Stimulated activated CD4-positive, alpha-beta T cell treated with anti-CD3 and anti-CD28 coated beads, Interleukin-12 subunit alpha, Interleukin-12 subunit beta, amount 100 ng/mL, for 48 hours (primary cell): ENCODE results near the gene C2CD4A.

ENCODE experiments used
- DNase-seq, 3 donors: peaks; one replicate each; pipeline ENCODE4 v3.0.0-alpha.2; 2020; ENCODE audit warnings: low read depth in 2 of 3, low spot score in 1 of 3

The C2CD4A gene

DNA sequence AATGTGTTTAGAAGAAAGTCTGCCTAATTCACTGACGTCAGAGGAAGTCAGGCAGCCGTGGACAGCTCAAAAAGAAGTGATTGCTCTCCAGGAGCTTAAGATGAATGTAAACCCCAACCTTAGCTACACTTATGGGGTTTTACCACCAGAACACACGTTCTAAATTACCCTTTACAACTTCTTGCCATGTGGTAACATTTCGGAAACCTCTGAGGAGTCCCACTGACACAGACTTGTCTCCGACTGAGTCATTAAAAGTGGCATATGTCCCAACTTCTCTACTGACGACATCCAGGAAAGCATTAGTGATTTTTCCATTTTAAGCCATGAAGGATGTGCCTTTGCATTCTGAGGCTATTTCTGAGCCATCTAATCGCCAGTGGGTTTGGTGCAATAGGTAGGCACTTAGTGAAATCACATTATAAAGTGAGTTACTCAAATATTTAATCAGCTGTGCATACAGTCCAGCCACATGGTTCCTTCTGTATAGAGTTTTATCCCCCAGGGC is 32.4 kb downstream of the C2CD4A start:
- DNase-seq = no peak

GRCh38 chr15:62103431-62103830 is 36.7 kb downstream of the C2CD4A start:
- no peak for DNase-seq

- no peak for DNase-seq
Measured at GRCh38 chr15:62104401-62104800, 37.6 kb downstream of the C2CD4A start.

DNA sequence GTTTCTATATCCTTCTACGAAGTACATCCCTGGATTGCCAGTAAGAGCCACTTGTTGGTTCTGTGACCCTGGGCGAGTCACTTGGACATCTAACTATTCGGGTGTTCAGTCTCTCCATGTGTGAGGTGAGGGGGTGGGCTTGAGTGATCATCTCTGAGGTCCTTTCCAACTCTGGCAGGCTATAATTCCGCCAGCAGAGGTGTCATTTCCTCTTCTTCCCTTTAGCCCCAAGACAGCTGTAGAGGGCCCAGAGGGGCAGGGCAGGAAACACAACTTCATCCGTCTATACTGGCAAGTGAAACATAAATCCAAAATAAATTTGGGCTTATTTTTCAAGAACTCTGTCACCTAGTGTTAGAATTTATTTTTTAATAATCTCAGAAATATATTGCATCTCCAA is 38.1 kb downstream of the C2CD4A start:
- DNase-seq = no peak

- no peak for DNase-seq
Measured at GRCh38 chr15:62105266-62105665, 38.5 kb downstream of the C2CD4A start.

DNA sequence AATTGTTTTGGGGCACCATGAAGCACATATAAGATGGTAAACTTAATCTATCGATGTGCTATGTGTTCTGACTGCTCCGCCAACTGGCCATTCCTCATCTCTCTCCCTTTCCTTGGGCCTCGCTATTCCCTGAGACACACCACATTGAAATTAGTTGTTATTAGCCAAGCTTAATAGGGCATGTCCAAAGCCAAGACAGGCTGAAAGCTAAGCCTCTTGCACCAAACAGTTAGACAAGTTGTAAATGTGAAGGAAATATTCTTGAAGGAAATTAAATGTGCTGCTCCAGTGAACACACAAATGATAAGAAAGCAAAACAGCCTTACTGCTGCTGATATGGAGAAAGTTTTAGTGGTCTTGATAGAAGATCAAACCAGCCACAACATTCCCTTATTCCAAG is 39.3 kb downstream of the C2CD4A start:
- no peak for DNase-seq

- no peak for DNase-seq
Measured at GRCh38 chr15:62107571-62108121, 40.9 kb downstream of the C2CD4A start.

DNA sequence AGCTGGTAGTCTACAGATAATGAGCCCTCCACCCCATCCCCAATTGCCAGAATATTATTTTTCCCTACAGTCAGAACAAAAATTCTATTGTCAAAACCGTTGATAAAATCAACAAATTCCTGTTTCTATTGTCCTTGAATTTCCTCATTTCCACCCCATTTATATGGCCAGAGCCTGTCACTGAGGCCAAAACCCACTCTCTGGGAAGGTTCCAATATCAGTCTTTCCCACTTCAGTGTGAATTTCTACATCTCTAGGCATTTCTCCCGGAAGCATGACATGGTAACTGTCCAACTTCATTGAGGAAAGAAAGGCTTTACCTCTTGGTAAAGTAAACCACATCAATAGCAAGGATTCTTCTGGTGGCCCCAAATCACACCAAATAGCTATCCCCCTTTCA is 41.6 kb downstream of the C2CD4A start:
- DNase-seq = no peak

- DNase-seq = no peak
Measured at GRCh38 chr15:62109437-62109836, 42.7 kb downstream of the C2CD4A start.

GRCh38 chr15:62109982-62110851 is 43.4 kb downstream of the C2CD4A start:
- peak in 1 of 3 donors; percentile 48 for DNase-seq

GRCh38 chr15:62112081-62112480 is 45.3 kb downstream of the C2CD4A start:
- no peak for DNase-seq

GRCh38 chr15:62112616-62113593 is 46.1 kb downstream of the C2CD4A start:
- no peak for DNase-seq

DNA sequence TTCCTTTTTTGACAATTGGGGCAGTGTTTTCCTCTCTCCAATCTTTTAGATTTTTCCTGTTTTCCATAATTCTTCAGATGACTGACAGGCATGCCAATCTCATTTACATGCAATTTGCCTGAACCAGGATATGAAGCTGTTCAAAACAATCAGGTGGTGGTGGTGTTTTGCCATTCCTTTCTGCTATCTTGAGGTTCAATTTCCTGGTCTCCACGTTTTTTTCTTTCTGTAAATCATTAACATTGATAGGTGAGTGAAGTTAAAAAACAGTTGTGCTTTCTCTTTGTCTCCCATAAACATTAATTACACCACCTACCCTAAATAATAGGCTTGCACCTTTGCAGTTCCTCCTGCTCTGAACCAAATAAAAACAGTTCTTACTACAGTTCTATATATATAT is 49.1 kb downstream of the C2CD4A start:
- no peak for DNase-seq

DNA sequence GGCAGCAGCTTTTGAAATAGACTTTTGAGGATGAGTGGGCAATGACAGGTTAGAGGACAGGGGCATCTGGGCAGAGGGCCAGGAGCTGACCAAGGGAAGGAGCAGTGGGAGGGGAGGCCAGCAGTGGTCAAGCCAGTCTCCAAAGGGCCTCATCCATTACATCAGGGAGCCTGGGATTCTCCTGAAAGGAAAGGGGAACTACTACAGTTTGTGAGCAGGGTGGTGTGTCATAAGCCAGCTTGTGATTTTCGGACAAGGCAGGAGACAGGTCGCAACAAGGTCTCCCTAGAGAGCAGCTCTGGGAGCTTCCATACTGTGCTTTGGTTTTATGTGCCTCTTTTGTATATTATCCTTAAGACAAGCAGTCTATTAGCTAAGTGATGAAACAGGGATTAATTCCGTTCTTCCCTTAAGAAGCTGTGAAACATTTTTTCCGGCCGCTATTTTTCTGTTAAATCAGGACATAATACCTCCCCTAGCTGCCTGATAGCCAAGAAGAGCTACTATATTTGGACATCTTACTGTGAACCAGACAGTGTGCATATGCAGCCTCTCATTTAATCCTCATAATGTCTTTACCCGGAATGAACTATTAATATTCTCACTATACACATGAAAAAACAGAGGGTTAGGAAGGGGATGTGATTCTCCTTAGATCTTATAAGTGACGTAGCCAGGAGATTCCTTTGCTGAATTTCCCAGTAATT is 51.9 kb downstream of the C2CD4A start:
- DNase-seq = no peak

- peak in 1 of 3 donors; percentile 42 for DNase-seq
Measured at GRCh38 chr15:62119227-62119864, 52.6 kb downstream of the C2CD4A start.

GRCh38 chr15:62119874-62120273 is 53.1 kb downstream of the C2CD4A start:
- no peak for DNase-seq
